K562 (cell line): ENCODE data around the gene ZIC2. TPM values are rescaled to one million over a fixed set of nuclear protein-coding genes. Genes with fewer than 3 reads are reported as not detected.
A peak's percentile ranks its signal among the peaks of the same experiment; 100 is the strongest.

Experiments used
- ATAC-seq: fragments of 200-7000 bp; cut with Tn5 transposase; 3 replicates; pipeline ENCODE4 v1.9.1; 2020; ENCODE audit warnings: moderate library complexity
- BruUV-seq: library from RNA; stranded (reverse); fragments of 400-500 nt; replicated peaks from 2 replicates; lab custom pipeline; 2021; lab: Mats Ljungman, UMichigan
- CTCF ChIA-PET: fragments of 300-600 bp; formaldehyde crosslinking; extraction: SDS; loops from one replicate; lab custom pipeline; 2021; ENCODE audit warnings: low intra/inter-chr PET ratio; lab: Yijun Ruan, JAX
- POLR2A ChIA-PET: fragments of 300-600, 350-650 bp; sonication (Branson Sonifier 250); formaldehyde crosslinking; extraction: SDS; loops from one replicate; lab custom pipeline; 2021; ENCODE audit warnings: antibody characterized with exemption, inconsistent platforms; lab: Yijun Ruan, JAX
- DNase-seq, 4 experiments: peaks; one replicate each; pipeline versions ENCODE4 v3.0.0 to v3.0.0-alpha.2; 2011 to 2018; ENCODE audit warnings: low spot score in 3 of 4, mixed read lengths in 3 of 4; ENCODE audit errors: extremely low read depth in 1 of 4
- FAIRE-seq: peaks from 2 replicates; lab custom pipeline; 2011; peaks lifted over from hg19 to GRCh38; lab: Jason Lieb, UNC
- H2AFZ ChIP-seq: 2 replicates; pipeline ENCODE4 v1.6.0; 2011; ENCODE audit warnings: low read depth, low read length, control low read depth, inconsistent platforms
- H3K27ac ChIP-seq: fragments of 200-600 bp; 3 replicates; pipeline ENCODE4 v1.8.0; 2011; ENCODE audit warnings: low read depth, mild to moderate bottlenecking, control low read depth, inconsistent platforms, low read length, moderate library complexity, mixed read lengths; ENCODE audit errors: extremely low read depth
- H3K27me3 ChIP-seq, 2 experiments: fragments of 300-600 bp in 1 of 2; 2 replicates in 1 of 2; 3 replicates in 1 of 2; pipeline versions ENCODE4 v1.6.0 to v1.8.0; 2011; ENCODE audit warnings: inconsistent platforms in 2 of 2, low read length in 2 of 2, mild to moderate bottlenecking in 1 of 2, mixed read lengths in 1 of 2, moderate library complexity in 1 of 2; ENCODE audit not compliant: control insufficient read depth in 2 of 2, insufficient read depth in 2 of 2
- H3K36me3 ChIP-seq: fragments of 300-600 bp; 3 replicates; pipeline ENCODE4 v1.8.0; 2011; ENCODE audit warnings: mild to moderate bottlenecking, low read length, inconsistent platforms; ENCODE audit not compliant: control insufficient read depth, insufficient read depth
- H3K4me1 ChIP-seq, 2 experiments: fragments of 200-600 bp in 1 of 2; replicated peaks in 1 of 2; 2 replicates in 1 of 2; 3 replicates in 1 of 2; pipeline versions ENCODE4 v1.5.1 to v1.8.0; 2011; ENCODE audit warnings: inconsistent platforms in 2 of 2, low read length in 2 of 2, mild to moderate bottlenecking in 1 of 2, mixed read lengths in 1 of 2, moderate library complexity in 1 of 2; ENCODE audit not compliant: control insufficient read depth in 2 of 2, insufficient read depth in 2 of 2
- H3K4me2 ChIP-seq: 2 replicates; pipeline ENCODE4 v1.6.1; 2011; ENCODE audit warnings: low read length, control low read depth, inconsistent platforms, mixed read lengths; ENCODE audit not compliant: insufficient read depth
- H3K4me3 ChIP-seq: fragments of 200-600 bp; sonication (generic), shearing (Covaris generic); 2 replicates; pipeline ENCODE4 v1.5.1; 2016; ENCODE audit warnings: control low read depth, inconsistent platforms
- H3K79me2 ChIP-seq: fragments of 200-600 bp; 3 replicates; pipeline ENCODE4 v1.8.0; 2011; ENCODE audit warnings: low read length, inconsistent platforms; ENCODE audit not compliant: control insufficient read depth, insufficient read depth
- H3K9ac ChIP-seq, 2 experiments: 2 replicates each; pipeline versions ENCODE4 v1.6.0 to v1.6.1; 2011; ENCODE audit warnings: low read depth in 2 of 2, low read length in 2 of 2, control low read depth in 1 of 2, inconsistent platforms in 1 of 2, mild to moderate bottlenecking in 1 of 2, mixed read lengths in 1 of 2; ENCODE audit not compliant: insufficient read depth in 1 of 2
- H3K9me1 ChIP-seq: one replicate; pipeline ENCODE4 v1.6.0; 2011; ENCODE audit warnings: inconsistent platforms, mild to moderate bottlenecking, low read length, moderate library complexity; ENCODE audit not compliant: control insufficient read depth, insufficient read depth
- H3K9me3 ChIP-seq: replicated peaks from 2 replicates; pipeline ENCODE4 v1.5.1; 2011; ENCODE audit warnings: low read depth, low read length, inconsistent platforms; ENCODE audit not compliant: control insufficient read depth, insufficient read depth
- H4K20me1 ChIP-seq: replicated peaks from 2 replicates; pipeline ENCODE4 v1.6.1; 2011; ENCODE audit warnings: low read length, inconsistent platforms, mixed read lengths; ENCODE audit not compliant: control insufficient read depth, insufficient read depth
- CEBPB ChIP-seq: fragments of 450-650 bp; IDR thresholded peaks from 2 replicates; pipeline ENCODE4 v1.6.1; 2016; ENCODE audit warnings: missing genetic modification characterization, missing compliant biosample characterization
- CEBPG ChIP-seq, 3 experiments: fragments of 200-800 bp in 1 of 3; sonication (Bioruptor generic) in 1 of 3; sonication (generic) in 1 of 3; formaldehyde crosslinking in 1 of 3; IDR thresholded peaks in 2 of 3; conservative IDR thresholded peaks in 1 of 3; 2 replicates each; pipeline versions ENCODE4 v1.6.1 to v1.8.0; 2016 to 2022; ENCODE audit warnings: missing compliant biosample characterization in 2 of 3, missing genetic modification characterization in 2 of 3, mild to moderate bottlenecking in 1 of 3, missing genetic modification reagents in 1 of 3
- CHCHD3 ChIP-seq: fragments of 250-450 bp; sonication (Bioruptor Pico); IDR thresholded peaks from 2 replicates; pipeline ENCODE4 v2.1.2; 2022; ENCODE audit warnings: mild to moderate bottlenecking
- FUS ChIP-seq: fragments of 200-400 bp; formaldehyde crosslinking; optimal IDR thresholded peaks from 2 replicates; pipeline ENCODE3; 2017; ENCODE audit warnings: low read depth, low read length
- TAL1 ChIP-seq: fragments of 450-650 bp; IDR thresholded peaks from 2 replicates; pipeline ENCODE4 v1.6.1; 2016; ENCODE audit warnings: mild to moderate bottlenecking
- WGBS: fragments of 100-300 bp; shearing (Covaris generic); methylation state at CpG from one replicate; pipeline ENCODE4 v1.1.6; 2016; ENCODE audit warnings: low coverage, mixed read lengths; ENCODE audit not compliant: insufficient coverage; ENCODE audit errors: missing lambda C conversion rate; 5-methylcytosine and 5-hydroxymethylcytosine counted together
- in situ Hi-C: fragments of 300-500 bp; cut with MboI; formaldehyde crosslinking; loops from 4 replicates; pipeline ENCODE4 v1.15.0; 2018; ENCODE audit warnings: inconsistent platforms, mixed read lengths
- intact Hi-C: fragments of 100-400 bp; cut with micrococcal nuclease; formaldehyde crosslinking; loops from 2 replicates; pipeline ENCODE4 v1.14.2; 2022
- polyA plus RNA-seq, 8 experiments: library from polyadenylated mRNA; depleted of rRNA in 4 of 8; stranded (reverse) in 5 of 8; unstranded in 3 of 8; fragments of >200 nt; fragmentation: Nextera tagmentation in 2 of 8; fragmentation: Illumina TruSeq in 1 of 8; extraction: Ambion mirVana in 2 of 8; extraction: Trizol in 1 of 8; gene quantifications; 2 replicates each; pipeline versions ENCODE4 v1.2.1 to v1.2.3, GENCODE V29; 2011 to 2014; ENCODE audit warnings: inconsistent platforms in 1 of 8, missing spikeins in 1 of 8
- total RNA-seq, 7 experiments: library from RNA; depleted of rRNA in 6 of 7; stranded (reverse); fragments of >200 nt in 6 of 7; fragmentation: Illumina TruSeq in 2 of 7; extraction: Trizol in 2 of 7; gene quantifications; 2 replicates each; pipeline versions ENCODE4 v1.2.1 to v1.2.3, GENCODE V29; 2011 to 2021; ENCODE audit warnings: low replicate concordance in 1 of 7
- TF ChIP-seq, protein P1 (sequence below), 3 experiments: IDR thresholded peaks in 2 of 3; conservative IDR thresholded peaks in 1 of 3; 2 replicates each; pipeline ENCODE4 v1.5.1; 2011 to 2012; ENCODE audit warnings: low read length in 3 of 3, mild to moderate bottlenecking in 3 of 3, control low read depth in 2 of 3, improper control_type of control experiment in 1 of 3, inconsistent platforms in 1 of 3, low read depth in 1 of 3, mixed read lengths in 1 of 3, moderate library complexity in 1 of 3; ENCODE audit not compliant: insufficient read depth in 2 of 3
- TF ChIP-seq, protein P2 (sequence below): conservative IDR thresholded peaks from 2 replicates; pipeline ENCODE4 v1.6.1; 2011; ENCODE audit warnings: low read depth, mild to moderate bottlenecking, low read length; ENCODE audit not compliant: control insufficient read depth

ZIC2 gene
- total and polyA plus RNA-seq, 9 of the 15 experiments (the other 6 are each of a cell fraction or from before 2014, with no cell fraction given), result 1.8 to 18.0 (median 4.5) TPM

DNA sequence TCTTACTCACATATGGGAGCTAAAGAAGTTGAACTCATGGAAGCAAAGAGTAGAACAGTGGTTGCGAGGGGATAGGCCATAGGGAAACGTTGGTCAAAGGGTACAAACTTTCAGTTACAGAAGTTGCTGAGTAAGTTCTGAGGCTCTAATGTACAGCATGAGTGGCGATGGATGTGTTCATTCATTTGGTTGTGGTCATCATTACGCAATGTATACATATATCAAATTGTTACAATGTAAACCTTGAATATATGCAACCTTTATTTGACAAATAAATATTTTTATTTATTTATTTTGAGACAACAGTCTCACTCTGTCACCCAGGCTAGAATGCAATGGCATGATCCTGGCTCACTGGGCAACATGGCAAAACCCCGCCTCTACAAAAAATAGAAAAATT is 48.7 kb upstream of the ZIC2 start:
- DNase-seq (no peak), FAIRE-seq (no peak), ATAC-seq (no peak)
- H3K4me1 ChIP-seq, result no peaks in the 10 kb centered on the region
- H3K79me2 ChIP-seq, result no peaks in the 10 kb centered on the region
- no peak overlapping the region for H3K9ac ChIP-seq
- no peaks in the 10 kb centered on the region for H3K9me1 ChIP-seq
- WGBS, result 21% methylated on average over 5 of the region's 5 CpGs
- ChIA-PET POLR2A (no interaction called here), CTCF (no interaction called here)
- no peaks in the 10 kb centered on the region for H3K36me3 ChIP-seq
- H3K27ac ChIP-seq, result no peak overlapping the region
- peaks cover 2 to 15% of the 10 kb centered on the region in 2 experiments; a peak in 3 of 5 replicates for H3K27me3 ChIP-seq
- H2AFZ ChIP-seq, result no peak overlapping the region
- TF ChIP-seq CEBPG (CRISPR knock-in tag; IDR thresholded peaks at IDR 0.05), result no peak
- peak in 1 of 2 experiments; percentile 38; a peak in 3 of 4 replicates for TF ChIP-seq CEBPG (tag; conservative IDR thresholded peaks at IDR 0.05 in 1 of 2, IDR thresholded peaks at IDR 0.05 in 1 of 2)
- TF ChIP-seq CHCHD3 (CRISPR knock-in tag), result no peak
- TF ChIP-seq FUS, result no peak
- TF ChIP-seq CEBPB, result peak; percentile 54
- TF ChIP-seq TAL1, result no peak
- BruUV-seq, result no TSS peak
- H4K20me1 ChIP-seq, result no peaks in the 10 kb centered on the region
- intact Hi-C loops (no loop called here), in situ Hi-C loops (no loop called here)
- H3K4me2 ChIP-seq, result no peak overlapping the region
- H3K4me3 ChIP-seq, result no peak overlapping the region
- no peaks in the 10 kb centered on the region for H3K9me3 ChIP-seq

DNA sequence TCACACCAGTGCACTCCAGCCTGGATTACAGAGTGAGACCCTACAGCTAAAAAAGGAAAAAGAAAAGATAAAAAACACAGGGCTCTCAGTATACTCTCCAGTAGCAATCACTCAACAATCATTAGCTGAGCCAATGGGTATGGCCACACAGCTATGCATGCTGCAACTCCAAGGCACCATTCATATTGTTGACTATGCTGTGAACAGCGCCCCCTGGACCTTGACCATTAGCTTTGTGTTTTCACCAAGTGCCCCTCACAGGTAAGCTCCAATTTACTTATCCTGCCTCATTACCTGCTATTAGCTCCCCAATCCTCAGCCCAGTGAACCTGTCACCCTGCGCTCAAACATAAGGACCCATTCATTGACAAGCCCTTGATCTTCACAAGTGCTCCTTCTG is 45.8 kb upstream of the ZIC2 start:
- ChIA-PET CTCF (no interaction called here), POLR2A (interaction anchor here (0.5 kb wide), 1 partner anchor 304 kb away, joined by 3 read pairs; no protein-coding TSS in a partner anchor)
- peaks cover 20 to 34% of the 10 kb centered on the region in 2 experiments; a peak in 4 of 5 replicates for H3K27me3 ChIP-seq
- no peaks in the 10 kb centered on the region for H3K9me3 ChIP-seq
- no peaks in the 10 kb centered on the region; a peak in 1 of 5 replicates for H3K4me1 ChIP-seq
- BruUV-seq, result no TSS peak
- H4K20me1 ChIP-seq, result no peaks in the 10 kb centered on the region
- no peak overlapping the region for H2AFZ ChIP-seq
- no peaks in the 10 kb centered on the region for H3K9me1 ChIP-seq
- H3K36me3 ChIP-seq, result no peaks in the 10 kb centered on the region
- in situ Hi-C loops, result no loop called here
- H3K79me2 ChIP-seq, result no peaks in the 10 kb centered on the region
- no peak overlapping the region for H3K4me3 ChIP-seq
- H3K9ac ChIP-seq, result no peak overlapping the region
- no peak overlapping the region for H3K4me2 ChIP-seq
- H3K27ac ChIP-seq, result no peak overlapping the region
- TF ChIP-seq, protein P1, sequence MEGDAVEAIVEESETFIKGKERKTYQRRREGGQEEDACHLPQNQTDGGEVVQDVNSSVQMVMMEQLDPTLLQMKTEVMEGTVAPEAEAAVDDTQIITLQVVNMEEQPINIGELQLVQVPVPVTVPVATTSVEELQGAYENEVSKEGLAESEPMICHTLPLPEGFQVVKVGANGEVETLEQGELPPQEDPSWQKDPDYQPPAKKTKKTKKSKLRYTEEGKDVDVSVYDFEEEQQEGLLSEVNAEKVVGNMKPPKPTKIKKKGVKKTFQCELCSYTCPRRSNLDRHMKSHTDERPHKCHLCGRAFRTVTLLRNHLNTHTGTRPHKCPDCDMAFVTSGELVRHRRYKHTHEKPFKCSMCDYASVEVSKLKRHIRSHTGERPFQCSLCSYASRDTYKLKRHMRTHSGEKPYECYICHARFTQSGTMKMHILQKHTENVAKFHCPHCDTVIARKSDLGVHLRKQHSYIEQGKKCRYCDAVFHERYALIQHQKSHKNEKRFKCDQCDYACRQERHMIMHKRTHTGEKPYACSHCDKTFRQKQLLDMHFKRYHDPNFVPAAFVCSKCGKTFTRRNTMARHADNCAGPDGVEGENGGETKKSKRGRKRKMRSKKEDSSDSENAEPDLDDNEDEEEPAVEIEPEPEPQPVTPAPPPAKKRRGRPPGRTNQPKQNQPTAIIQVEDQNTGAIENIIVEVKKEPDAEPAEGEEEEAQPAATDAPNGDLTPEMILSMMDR (IDR thresholded peaks at IDR 0.05 in 2 of 3, conservative IDR thresholded peaks at IDR 0.05 in 1 of 3; ENCODE audit: insufficient read depth in 2 of 3, low read depth in 1 of 3, low read length in 3 of 3), result peak; percentile 11 to 20 (median 13); a peak in 1 of 6 replicates
- TF ChIP-seq, protein P2, sequence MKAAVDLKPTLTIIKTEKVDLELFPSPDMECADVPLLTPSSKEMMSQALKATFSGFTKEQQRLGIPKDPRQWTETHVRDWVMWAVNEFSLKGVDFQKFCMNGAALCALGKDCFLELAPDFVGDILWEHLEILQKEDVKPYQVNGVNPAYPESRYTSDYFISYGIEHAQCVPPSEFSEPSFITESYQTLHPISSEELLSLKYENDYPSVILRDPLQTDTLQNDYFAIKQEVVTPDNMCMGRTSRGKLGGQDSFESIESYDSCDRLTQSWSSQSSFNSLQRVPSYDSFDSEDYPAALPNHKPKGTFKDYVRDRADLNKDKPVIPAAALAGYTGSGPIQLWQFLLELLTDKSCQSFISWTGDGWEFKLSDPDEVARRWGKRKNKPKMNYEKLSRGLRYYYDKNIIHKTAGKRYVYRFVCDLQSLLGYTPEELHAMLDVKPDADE, result no peak
- FAIRE-seq, result no peak
- intact Hi-C loops, result no loop called here
- peak; percentile 59; the same call in 2 of the 3 replicates for ATAC-seq
- 0% methylated on average over 2 of the region's 2 CpGs for WGBS
- peak in 1 of 4 experiments; percentile 21 for DNase-seq
